GM21447 (cell line): Measurements from ENCODE around the gene ITPR3.

Experiments used
- ATAC-seq: cut with Tn5 transposase; IDR thresholded peaks from one replicate; pipeline ENCODE4 v1.9.1; 2021; ENCODE audit not compliant: unreplicated experiment

ITPR3 gene

GRCh38 chr6:33727932-33728331, 106.8 kb downstream of the ITPR3 start:
- no peak for ATAC-seq

- ATAC-seq, result no peak
These were observed 107.3 kb downstream of the ITPR3 start for GRCh38 chr6:33728438-33728837.

- no peak for ATAC-seq
These were observed 107.9 kb downstream of the ITPR3 start for GRCh38 chr6:33729059-33729458.

GRCh38 chr6:33730611-33731010, 109.5 kb downstream of the ITPR3 start:
- ATAC-seq, result no peak

- ATAC-seq, result no peak
These were observed 109.9 kb downstream of the ITPR3 start for GRCh38 chr6:33731035-33731434.

GRCh38 chr6:33731751-33732282, 110.7 kb downstream of the ITPR3 start:
- no peak for ATAC-seq

GRCh38 chr6:33732385-33732784, 111.3 kb downstream of the ITPR3 start:
- no peak for ATAC-seq

- ATAC-seq, result no peak
These were observed 111.9 kb downstream of the ITPR3 start for GRCh38 chr6:33732817-33733708.

GRCh38 chr6:33733709-33734007, 112.5 kb downstream of the ITPR3 start:
- no peak for ATAC-seq

GRCh38 chr6:33735216-33735615, 114.1 kb downstream of the ITPR3 start:
- ATAC-seq, result no peak

- ATAC-seq, result no peak
These were observed 116.3 kb downstream of the ITPR3 start for GRCh38 chr6:33737267-33738026.

- no peak for ATAC-seq
These were observed 117.0 kb downstream of the ITPR3 start for GRCh38 chr6:33738153-33738552.

- ATAC-seq, result no peak
These were observed 117.8 kb downstream of the ITPR3 start for GRCh38 chr6:33738879-33739278.

- no peak for ATAC-seq
These were observed 118.4 kb downstream of the ITPR3 start for GRCh38 chr6:33739571-33739970.

GRCh38 chr6:33740204-33740608, 119.1 kb downstream of the ITPR3 start:
- no peak for ATAC-seq

- ATAC-seq, result no peak
These were observed 119.7 kb downstream of the ITPR3 start for GRCh38 chr6:33740794-33741193.

- ATAC-seq, result no peak
These were observed 121.0 kb downstream of the ITPR3 start for GRCh38 chr6:33742092-33742491.

- ATAC-seq, result no peak
These were observed 121.7 kb downstream of the ITPR3 start for GRCh38 chr6:33742837-33743236.

GRCh38 chr6:33744001-33744848, 123.1 kb downstream of the ITPR3 start:
- ATAC-seq, result no peak

- no peak for ATAC-seq
These were observed 123.9 kb downstream of the ITPR3 start for GRCh38 chr6:33744895-33745546.

GRCh38 chr6:33745548-33745947, 124.4 kb downstream of the ITPR3 start:
- ATAC-seq, result no peak
